Articular chondrocyte of knee joint (primary cell): Measurements from ENCODE around the gene LHFPL6. TPM values are rescaled to one million over a fixed set of nuclear protein-coding genes. Genes with fewer than 3 reads are reported as not detected.

ENCODE experiments used
- total RNA-seq: library from RNA; depleted of rRNA; stranded (reverse); fragments of >200 nt; gene quantifications from 2 replicates; pipeline ENCODE4 v1.2.3, GENCODE V29; 2012

LHFPL6 gene
- total RNA-seq: 68.1 and 73.5 TPM in 2 replicates

GRCh38 chr13:39602614-39603366, at the start of gene LHFPL6:
Gene LHFPL6, minus strand, starts transcription at chr13:39603193.

Other genes starting within 250 kb of the LHFPL6 start
- gene COG6, start 52.5 kb upstream of the LHFPL6 start, total RNA-seq: 38.8 and 49.9 TPM in 2 replicates